NCI-H82 treated with DMSO at 0.1 percent for 48 hours (cell line): Measurements from ENCODE around the gene MED13L.
A peak's percentile ranks its signal among the peaks of the same experiment; 100 is the strongest.

Experiments used
- DNase-seq: peaks from one replicate; lab custom pipeline; 2025; ENCODE audit not compliant: unreplicated experiment; lab: John Stamatoyannopoulos, UW

The MED13L gene

DNA sequence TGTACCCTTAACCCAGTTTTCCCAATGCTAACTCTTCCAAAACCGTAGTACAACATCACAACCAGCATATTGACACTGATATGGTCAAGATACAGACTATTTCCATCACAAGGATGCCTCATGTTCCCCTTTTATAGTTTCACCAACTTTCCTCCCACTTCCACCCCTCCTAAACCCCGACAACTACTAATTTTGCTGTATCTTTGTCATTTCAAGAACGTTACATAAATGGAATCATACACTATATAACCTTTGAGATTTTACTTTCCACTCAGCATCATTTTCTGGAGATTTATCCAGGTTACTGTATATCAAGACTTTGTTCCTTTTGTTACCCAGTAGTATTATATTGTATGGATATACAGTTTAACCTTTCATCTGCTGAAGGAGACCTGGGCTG is 88.9 kb downstream of the MED13L start:
- no peak for DNase-seq

DNA sequence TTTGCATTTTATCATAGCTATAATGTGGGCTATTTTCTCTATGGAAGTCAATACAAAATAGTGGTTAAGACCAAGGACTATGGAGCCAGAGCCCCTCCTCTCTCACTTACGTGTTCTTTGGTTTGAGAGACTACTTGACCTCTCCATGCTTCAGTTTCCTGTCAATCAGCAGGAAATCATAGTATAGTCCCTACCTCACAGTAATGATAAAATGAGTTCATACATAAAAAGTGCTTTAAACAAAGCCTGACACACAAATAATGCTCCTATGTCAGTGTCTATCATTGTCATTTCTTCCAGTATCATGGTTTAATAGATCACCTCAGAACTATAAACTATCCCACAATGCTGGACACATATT is 90.4 kb downstream of the MED13L start:
- no peak for DNase-seq

DNA sequence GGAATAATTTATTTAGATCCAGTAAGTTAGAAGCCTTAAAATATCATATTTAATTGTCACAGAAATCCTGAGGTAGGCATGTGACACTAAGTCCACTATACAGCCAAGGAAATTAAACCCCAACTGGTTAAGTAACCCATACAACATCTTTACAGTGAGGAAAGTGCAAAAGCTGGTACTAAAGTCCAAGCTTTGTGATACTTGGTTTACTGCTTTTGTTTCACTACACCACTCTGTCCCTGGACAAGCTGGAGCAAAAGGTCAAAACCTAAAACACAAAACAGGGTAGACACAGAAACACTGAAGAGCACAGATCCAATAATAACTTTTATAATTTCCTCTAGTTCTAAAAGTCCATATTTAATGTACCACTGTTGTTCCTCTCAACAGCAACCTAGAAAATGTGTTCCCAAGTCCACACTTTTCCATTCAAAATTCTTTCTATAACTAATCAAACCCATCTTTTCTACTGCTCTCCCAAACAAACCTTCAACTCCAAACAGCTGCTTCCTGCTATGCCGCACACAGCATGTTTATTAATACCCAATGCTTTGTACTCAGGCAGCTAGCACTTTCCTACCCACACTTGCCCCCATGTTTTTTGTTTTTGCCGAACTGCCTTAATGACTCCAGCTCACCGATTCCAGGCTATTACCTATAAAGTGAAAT is 90.9 kb downstream of the MED13L start:
- no peak for DNase-seq

GRCh38 chr12:116184763-116185162 is 92.7 kb downstream of the MED13L start:
- no peak for DNase-seq

DNA sequence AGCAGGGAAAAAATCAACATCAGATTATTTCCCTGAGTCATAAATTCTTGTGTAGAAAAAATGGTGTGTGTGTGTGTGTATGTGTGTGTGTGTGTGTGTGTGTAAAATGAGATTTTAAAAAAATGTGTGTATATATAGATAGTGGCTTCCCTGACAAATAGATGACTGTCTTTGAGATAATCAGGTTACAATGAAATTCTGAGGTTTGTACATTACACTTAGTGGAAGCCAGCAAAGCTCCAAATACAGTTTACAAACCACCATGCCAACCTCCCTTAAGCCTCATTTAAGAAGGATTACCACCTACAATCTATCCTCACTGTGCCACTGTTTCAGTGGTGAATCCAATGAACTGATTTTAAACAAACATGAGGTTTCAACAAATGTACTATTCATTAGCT is 93.8 kb downstream of the MED13L start:
- peak; percentile 16 for DNase-seq

- no peak for DNase-seq
Observed at GRCh38 chr12:116182359-116183063, 95.0 kb downstream of the MED13L start.

GRCh38 chr12:116180448-116180847 is 97.0 kb downstream of the MED13L start:
- DNase-seq = no peak

DNA sequence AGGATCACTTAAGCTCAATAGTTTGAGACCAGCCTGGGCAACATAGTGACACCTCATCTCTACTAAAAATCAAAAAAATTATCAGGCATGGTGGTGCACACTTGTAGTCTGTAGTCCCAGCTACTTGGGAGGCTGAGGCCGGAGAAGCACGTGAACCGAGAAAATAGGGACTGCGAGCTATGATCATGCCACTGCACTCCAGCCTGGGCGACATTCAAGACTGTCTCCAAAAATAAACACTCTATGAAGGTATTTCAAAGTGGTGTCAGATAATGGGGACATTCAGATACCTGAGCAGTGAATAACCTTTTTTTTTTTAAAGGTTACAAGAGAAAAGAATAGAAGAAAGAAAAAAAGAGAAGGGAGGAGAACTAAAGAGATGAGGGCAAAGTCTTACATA is 98.1 kb downstream of the MED13L start:
- no peak for DNase-seq

DNA sequence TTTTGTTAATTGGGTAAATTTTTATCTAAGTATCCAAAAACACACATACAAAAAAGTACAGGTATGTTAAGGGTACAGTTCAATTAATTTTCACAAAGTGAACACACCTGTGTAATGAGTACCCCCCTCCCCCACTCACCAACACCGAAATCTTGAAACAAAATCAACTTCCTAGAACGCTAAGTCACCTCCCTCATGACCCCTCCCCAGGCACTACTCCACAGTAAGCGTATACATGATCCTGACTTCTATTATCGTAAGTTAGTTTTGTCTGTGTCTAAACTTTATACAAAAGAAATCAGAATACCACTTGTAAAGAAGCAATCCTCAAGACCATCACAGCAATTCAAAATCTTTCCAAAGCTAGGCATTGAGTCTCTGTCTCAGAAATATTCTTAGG is 100.5 kb downstream of the MED13L start:
- no peak for DNase-seq

GRCh38 chr12:116174904-116175303 is 102.6 kb downstream of the MED13L start:
- DNase-seq = no peak

DNA sequence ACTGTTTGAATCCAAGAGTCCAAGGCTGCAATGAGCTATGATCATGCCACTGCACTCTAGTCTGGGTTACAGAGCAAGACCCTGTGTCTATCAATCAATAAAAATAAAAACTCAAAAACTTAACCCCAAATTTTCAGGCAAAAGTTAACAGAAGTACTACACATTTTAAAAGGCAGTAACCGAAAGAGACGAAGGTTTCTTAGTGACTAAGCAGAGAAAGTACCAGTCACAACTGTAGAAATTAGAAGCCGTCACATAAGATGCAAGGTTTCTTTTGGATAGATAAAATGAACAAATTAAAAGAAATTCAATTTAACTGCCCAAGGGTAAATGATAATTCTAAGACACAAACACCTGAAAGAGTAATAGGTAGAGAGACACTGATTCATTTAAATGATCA is 103.5 kb downstream of the MED13L start:
- DNase-seq = no peak

DNA sequence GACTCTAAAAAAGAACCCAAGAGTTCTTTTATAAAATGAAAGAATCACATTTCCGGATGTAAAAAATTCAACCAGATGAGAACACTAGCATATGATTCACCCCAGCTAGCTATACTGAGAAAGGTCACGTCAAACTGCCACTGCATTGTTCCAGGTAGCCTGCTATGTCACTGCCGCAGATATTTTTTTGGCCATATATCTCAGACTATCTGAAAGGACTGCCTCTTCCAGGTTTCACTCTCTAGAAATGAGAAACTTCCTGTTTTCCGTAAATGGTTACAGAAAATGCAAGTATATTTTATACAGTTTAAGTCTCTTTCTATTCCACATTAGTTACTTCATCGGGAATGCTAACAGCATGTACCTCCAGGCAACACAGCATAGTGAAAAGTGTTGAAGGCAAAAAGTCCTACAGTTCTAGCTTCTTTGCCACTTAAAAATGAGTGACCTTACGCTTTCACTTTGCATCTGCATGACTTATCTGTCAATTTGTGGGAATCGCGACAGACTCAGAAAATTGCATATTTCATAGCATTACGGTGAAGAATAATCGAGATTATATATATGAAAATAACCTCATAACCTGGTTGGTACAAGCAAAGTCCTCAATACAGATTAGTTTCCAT is 105.2 kb downstream of the MED13L start:
- no peak for DNase-seq

GRCh38 chr12:116171549-116171948 is 105.9 kb downstream of the MED13L start:
- no peak for DNase-seq

GRCh38 chr12:116169071-116169470 is 108.4 kb downstream of the MED13L start:
- no peak for DNase-seq

GRCh38 chr12:116166306-116166705 is 111.2 kb downstream of the MED13L start:
- no peak for DNase-seq

- no peak for DNase-seq
Observed at GRCh38 chr12:116165036-116165425, 112.5 kb downstream of the MED13L start.

DNA sequence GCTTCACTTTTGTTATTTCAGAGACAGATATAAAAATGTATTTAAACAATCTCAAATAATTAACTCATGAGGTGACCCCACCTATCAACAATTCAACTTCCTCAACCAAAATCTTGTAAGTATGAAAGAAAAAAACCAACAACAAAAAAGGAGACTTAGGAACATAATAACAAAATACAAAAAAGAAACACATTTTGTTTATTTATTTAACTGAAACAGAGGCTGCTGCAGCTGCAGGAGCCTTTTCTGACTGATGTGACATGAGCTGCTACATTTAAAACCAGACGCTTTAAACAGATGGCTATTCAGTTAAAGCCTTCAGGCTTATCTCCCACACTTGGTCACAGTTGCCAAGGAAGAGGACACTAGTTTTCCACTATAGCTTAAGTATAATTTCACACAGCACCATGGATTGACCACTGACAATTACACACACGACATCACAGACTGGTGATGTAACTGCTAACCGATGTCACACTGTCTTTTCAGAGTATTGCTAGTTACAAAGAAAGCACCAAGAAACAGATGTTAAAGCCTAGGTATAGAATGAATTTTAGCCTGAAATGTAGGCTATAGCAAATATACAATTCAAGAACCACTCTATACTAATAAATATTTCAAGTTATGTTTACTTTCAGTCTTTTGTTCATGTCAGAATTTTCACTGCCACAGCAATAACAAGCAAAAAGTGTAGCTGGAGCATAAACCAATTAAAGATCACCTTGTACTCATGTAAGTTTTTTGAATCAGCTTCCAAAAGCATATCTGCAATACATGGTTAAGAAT is 113.0 kb downstream of the MED13L start:
- DNase-seq = peak; percentile 76

GRCh38 chr12:116162071-116162470 is 115.4 kb downstream of the MED13L start:
- no peak for DNase-seq

DNA sequence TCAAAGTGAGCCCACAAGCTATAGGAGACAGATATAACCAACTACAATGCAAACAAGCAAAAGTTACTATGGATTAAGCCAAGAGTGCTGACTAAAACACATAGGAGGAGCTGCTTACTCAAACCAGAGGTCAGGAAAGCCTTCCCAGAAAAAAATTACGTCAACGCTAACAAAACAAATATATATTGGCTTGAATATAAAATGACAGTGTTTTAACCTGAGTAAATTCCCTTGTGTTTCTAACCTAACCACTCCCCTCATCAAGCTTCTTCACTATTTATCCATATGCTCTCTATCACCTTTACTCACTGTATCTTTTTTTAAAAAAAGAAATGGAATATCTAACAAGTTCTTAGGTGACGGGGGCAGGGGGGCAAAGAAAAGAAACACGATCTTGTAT is 115.9 kb downstream of the MED13L start:
- no peak for DNase-seq

- no peak for DNase-seq
Observed at GRCh38 chr12:116160883-116161458, 116.5 kb downstream of the MED13L start.

- no peak for DNase-seq
Observed at GRCh38 chr12:116160231-116160630, 117.3 kb downstream of the MED13L start.
